ENCODE data around the gene NOP53. TPM values are rescaled to one million over a fixed set of nuclear protein-coding genes. Genes with fewer than 3 reads are reported as not detected.
"Not testable (repeated sequence)": the region's sequence is repeated elsewhere in the genome, so short reads cannot be mapped to it uniquely, and the experiment has no call there.

Gene NOP53
- total RNA-seq, 1 experiment from 2014 or later = 289 TPM

DNA sequence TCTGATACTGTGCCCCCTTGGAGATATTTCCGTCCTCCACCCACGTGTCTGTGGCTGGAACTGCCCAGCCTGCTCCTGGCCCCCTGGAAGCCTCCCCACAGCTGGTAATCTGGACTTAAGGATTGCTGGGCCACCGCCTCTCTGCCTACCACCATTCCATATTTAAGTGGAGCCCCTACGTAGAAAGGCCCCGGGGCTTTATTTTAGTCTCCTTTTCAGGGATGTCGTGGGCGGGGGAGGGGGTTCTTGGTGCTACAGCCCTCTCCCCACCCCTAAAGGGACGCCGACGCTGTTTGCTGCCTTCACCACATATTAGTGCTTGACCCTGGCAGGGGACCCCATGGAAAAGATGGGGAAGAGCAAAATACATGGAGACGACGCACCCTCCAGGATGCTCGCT, 2.7 kb upstream of the NOP53 start:
- ChIA-PET POLR2A (no interaction called here), CTCF (interaction anchor here (0.8 to 4.5 kb wide), 4 partner anchors 24 to 314 kb away, joined by 3 to 47 read pairs (median 3); partner anchors contain the start of gene EHD2)
- no peaks in the 10 kb centered on the region for H3K9me3 Mint-ChIP-seq
- ATAC-seq (no peak), DNase-seq (ENCODE audit: low spot score) (no peak)
- H3K4me3 Mint-ChIP-seq = peak overlapping the region; percentile 97
- no peak overlapping the region for H3K27ac Mint-ChIP-seq
- H3K36me3 Mint-ChIP-seq = peaks cover 9% of the 10 kb centered on the region
- H3K27me3 Mint-ChIP-seq (ENCODE audit: low read depth) = no peaks in the 10 kb centered on the region; the same call in 1 of the 2 replicates
- no peak for TF ChIP-seq HMGA2 (CRISPR knock-in tag; IDR thresholded peaks at IDR 0.05)
- TF ChIP-seq, protein P1, sequence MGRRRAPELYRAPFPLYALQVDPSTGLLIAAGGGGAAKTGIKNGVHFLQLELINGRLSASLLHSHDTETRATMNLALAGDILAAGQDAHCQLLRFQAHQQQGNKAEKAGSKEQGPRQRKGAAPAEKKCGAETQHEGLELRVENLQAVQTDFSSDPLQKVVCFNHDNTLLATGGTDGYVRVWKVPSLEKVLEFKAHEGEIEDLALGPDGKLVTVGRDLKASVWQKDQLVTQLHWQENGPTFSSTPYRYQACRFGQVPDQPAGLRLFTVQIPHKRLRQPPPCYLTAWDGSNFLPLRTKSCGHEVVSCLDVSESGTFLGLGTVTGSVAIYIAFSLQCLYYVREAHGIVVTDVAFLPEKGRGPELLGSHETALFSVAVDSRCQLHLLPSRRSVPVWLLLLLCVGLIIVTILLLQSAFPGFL (CRISPR knock-in tag; IDR thresholded peaks at IDR 0.05; ENCODE audit: borderline replicate concordance) = no peak
- no peak for TF ChIP-seq SP1 (CRISPR knock-in tag; conservative IDR thresholded peaks at IDR 0.05)
- no peak for TF ChIP-seq ZNF138 (CRISPR knock-in tag; conservative IDR thresholded peaks at IDR 0.05)
- no peak for TF ChIP-seq ELF4 (CRISPR knock-in tag; IDR thresholded peaks at IDR 0.05; ENCODE audit: low read depth)
- peaks cover 13% of the 10 kb centered on the region for H3K4me1 Mint-ChIP-seq

DNA sequence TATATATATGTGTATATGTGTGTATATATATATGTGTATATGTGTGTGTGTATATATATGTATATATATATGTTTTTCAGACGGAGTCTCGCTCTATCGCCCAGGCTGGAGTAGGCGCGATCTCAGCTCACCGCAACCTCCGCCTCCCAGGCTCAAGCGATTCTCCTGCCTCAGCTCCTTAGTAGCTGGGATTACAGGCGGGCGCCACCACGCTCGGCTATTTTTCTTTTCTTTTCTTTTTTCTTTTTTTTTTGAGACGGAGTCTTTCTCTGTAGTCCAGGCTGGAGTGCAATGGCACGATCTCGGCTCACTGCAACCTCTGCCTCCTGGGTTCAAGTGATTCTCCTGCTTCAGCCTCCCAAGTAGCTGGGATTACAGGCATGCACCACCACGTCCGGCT, 783 bp downstream of the NOP53 start:
- CTCF ChIA-PET = interaction anchor here (0.8 to 4.5 kb wide), 5 partner anchors 20 to 103 kb away, joined by 3 to 47 read pairs (median 12); partner anchors contain the start of gene EHD2
- peak overlapping the region; percentile 97 for H3K4me3 Mint-ChIP-seq
- not testable (repeated sequence) for H3K27me3 Mint-ChIP-seq (ENCODE audit: low read depth); ATAC-seq; DNase-seq (ENCODE audit: low spot score); H3K9me3 Mint-ChIP-seq; H3K27ac Mint-ChIP-seq
- peaks cover 30% of the 10 kb centered on the region for H3K36me3 Mint-ChIP-seq
- peaks cover 13% of the 10 kb centered on the region for H3K4me1 Mint-ChIP-seq
- POLR2A ChIA-PET = interaction anchor here (0.6 kb wide), 1 partner anchor 1863 kb away, joined by 3 read pairs; no protein-coding TSS in a partner anchor

DNA sequence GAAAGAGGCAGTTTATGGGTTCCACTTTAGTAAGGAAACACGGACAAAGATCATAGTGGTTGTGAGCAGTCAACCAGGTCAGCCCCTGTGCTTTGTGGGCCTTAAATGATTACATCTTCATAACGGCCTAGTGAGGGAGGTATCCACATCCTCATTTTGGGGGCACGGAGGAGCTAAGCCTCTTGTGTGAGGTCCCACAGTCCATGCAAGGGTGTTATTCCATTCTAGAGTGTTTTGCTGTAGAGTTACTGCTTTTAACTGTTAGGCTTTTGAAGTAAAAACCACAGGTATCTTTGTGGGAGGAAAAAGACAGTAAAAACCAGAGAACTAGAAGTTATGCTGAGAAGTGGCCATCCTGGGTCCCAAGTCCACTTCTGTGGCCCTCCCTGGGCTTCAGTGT, 4.0 kb downstream of the NOP53 start:
- no peak for ATAC-seq
- Mint-ChIP-seq H3K27me3 (ENCODE audit: low read depth) (no peaks in the 10 kb centered on the region; the same call in 1 of the 2 replicates), H3K27ac (no peak overlapping the region), H3K36me3 (peaks cover 56% of the 10 kb centered on the region), H3K4me3 (no peak overlapping the region), H3K9me3 (no peaks in the 10 kb centered on the region), H3K4me1 (peaks cover 5% of the 10 kb centered on the region)
- CTCF ChIA-PET = interaction anchor here (1.2 kb wide), 1 partner anchor 16 kb away, joined by 4 read pairs; no protein-coding TSS in a partner anchor
- TF ChIP-seq, protein P2, sequence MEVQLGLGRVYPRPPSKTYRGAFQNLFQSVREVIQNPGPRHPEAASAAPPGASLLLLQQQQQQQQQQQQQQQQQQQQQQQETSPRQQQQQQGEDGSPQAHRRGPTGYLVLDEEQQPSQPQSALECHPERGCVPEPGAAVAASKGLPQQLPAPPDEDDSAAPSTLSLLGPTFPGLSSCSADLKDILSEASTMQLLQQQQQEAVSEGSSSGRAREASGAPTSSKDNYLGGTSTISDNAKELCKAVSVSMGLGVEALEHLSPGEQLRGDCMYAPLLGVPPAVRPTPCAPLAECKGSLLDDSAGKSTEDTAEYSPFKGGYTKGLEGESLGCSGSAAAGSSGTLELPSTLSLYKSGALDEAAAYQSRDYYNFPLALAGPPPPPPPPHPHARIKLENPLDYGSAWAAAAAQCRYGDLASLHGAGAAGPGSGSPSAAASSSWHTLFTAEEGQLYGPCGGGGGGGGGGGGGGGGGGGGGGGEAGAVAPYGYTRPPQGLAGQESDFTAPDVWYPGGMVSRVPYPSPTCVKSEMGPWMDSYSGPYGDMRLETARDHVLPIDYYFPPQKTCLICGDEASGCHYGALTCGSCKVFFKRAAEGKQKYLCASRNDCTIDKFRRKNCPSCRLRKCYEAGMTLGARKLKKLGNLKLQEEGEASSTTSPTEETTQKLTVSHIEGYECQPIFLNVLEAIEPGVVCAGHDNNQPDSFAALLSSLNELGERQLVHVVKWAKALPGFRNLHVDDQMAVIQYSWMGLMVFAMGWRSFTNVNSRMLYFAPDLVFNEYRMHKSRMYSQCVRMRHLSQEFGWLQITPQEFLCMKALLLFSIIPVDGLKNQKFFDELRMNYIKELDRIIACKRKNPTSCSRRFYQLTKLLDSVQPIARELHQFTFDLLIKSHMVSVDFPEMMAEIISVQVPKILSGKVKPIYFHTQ (CRISPR knock-in tag; IDR thresholded peaks at IDR 0.05) = no peak
- DNase-seq (ENCODE audit: low spot score) = no peak
- POLR2A ChIA-PET = no interaction called here

DNA sequence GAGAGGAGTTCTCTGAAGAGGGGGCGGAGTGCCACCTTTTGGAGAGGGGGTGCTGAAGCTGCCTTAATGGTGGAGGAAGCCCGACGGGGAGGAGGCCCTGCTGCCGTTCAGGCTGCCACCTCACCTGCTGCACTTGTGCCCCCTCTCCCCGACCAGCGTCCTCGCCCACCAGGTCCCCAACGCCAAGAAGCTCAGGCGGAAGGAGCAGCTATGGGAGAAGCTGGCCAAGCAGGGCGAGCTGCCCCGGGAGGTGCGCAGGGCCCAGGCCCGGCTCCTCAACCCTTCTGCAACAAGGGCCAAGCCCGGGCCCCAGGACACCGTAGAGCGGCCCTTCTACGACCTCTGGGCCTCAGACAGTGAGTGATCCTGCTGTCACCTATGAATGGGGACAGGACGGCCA, 5.4 kb downstream of the NOP53 start:
- Mint-ChIP-seq H3K27ac (no peak overlapping the region), H3K27me3 (ENCODE audit: low read depth) (no peaks in the 10 kb centered on the region), H3K4me3 (no peak overlapping the region), H3K4me1 (peaks cover 5% of the 10 kb centered on the region), H3K9me3 (no peaks in the 10 kb centered on the region), H3K36me3 (peaks cover 56% of the 10 kb centered on the region)
- POLR2A ChIA-PET = no interaction called here
- CTCF ChIA-PET = interaction anchor here (0.9 kb wide), 1 partner anchor 38 kb away, joined by 3 read pairs; no protein-coding TSS in a partner anchor
- ATAC-seq (no peak), DNase-seq (ENCODE audit: low spot score) (no peak)
- TF ChIP-seq ZNF219 (CRISPR knock-in tag; IDR thresholded peaks at IDR 0.05; ENCODE audit: borderline replicate concordance) = no peak
- no peak for TF ChIP-seq PRRX2 (CRISPR knock-in tag; IDR thresholded peaks at IDR 0.05)
- TF ChIP-seq, protein P3, sequence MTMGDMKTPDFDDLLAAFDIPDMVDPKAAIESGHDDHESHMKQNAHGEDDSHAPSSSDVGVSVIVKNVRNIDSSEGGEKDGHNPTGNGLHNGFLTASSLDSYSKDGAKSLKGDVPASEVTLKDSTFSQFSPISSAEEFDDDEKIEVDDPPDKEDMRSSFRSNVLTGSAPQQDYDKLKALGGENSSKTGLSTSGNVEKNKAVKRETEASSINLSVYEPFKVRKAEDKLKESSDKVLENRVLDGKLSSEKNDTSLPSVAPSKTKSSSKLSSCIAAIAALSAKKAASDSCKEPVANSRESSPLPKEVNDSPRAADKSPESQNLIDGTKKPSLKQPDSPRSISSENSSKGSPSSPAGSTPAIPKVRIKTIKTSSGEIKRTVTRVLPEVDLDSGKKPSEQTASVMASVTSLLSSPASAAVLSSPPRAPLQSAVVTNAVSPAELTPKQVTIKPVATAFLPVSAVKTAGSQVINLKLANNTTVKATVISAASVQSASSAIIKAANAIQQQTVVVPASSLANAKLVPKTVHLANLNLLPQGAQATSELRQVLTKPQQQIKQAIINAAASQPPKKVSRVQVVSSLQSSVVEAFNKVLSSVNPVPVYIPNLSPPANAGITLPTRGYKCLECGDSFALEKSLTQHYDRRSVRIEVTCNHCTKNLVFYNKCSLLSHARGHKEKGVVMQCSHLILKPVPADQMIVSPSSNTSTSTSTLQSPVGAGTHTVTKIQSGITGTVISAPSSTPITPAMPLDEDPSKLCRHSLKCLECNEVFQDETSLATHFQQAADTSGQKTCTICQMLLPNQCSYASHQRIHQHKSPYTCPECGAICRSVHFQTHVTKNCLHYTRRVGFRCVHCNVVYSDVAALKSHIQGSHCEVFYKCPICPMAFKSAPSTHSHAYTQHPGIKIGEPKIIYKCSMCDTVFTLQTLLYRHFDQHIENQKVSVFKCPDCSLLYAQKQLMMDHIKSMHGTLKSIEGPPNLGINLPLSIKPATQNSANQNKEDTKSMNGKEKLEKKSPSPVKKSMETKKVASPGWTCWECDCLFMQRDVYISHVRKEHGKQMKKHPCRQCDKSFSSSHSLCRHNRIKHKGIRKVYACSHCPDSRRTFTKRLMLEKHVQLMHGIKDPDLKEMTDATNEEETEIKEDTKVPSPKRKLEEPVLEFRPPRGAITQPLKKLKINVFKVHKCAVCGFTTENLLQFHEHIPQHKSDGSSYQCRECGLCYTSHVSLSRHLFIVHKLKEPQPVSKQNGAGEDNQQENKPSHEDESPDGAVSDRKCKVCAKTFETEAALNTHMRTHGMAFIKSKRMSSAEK (CRISPR knock-in tag; IDR thresholded peaks at IDR 0.05; ENCODE audit: borderline replicate concordance) = no peak
- no peak for TF ChIP-seq OVOL2 (CRISPR knock-in tag; IDR thresholded peaks at IDR 0.05; ENCODE audit: borderline replicate concordance)
- TF ChIP-seq, protein P4, sequence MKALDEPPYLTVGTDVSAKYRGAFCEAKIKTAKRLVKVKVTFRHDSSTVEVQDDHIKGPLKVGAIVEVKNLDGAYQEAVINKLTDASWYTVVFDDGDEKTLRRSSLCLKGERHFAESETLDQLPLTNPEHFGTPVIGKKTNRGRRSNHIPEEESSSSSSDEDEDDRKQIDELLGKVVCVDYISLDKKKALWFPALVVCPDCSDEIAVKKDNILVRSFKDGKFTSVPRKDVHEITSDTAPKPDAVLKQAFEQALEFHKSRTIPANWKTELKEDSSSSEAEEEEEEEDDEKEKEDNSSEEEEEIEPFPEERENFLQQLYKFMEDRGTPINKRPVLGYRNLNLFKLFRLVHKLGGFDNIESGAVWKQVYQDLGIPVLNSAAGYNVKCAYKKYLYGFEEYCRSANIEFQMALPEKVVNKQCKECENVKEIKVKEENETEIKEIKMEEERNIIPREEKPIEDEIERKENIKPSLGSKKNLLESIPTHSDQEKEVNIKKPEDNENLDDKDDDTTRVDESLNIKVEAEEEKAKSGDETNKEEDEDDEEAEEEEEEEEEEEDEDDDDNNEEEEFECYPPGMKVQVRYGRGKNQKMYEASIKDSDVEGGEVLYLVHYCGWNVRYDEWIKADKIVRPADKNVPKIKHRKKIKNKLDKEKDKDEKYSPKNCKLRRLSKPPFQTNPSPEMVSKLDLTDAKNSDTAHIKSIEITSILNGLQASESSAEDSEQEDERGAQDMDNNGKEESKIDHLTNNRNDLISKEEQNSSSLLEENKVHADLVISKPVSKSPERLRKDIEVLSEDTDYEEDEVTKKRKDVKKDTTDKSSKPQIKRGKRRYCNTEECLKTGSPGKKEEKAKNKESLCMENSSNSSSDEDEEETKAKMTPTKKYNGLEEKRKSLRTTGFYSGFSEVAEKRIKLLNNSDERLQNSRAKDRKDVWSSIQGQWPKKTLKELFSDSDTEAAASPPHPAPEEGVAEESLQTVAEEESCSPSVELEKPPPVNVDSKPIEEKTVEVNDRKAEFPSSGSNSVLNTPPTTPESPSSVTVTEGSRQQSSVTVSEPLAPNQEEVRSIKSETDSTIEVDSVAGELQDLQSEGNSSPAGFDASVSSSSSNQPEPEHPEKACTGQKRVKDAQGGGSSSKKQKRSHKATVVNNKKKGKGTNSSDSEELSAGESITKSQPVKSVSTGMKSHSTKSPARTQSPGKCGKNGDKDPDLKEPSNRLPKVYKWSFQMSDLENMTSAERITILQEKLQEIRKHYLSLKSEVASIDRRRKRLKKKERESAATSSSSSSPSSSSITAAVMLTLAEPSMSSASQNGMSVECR (CRISPR knock-in tag; IDR thresholded peaks at IDR 0.05; ENCODE audit: borderline replicate concordance) = no peak
- no peak for TF ChIP-seq CBFB (CRISPR knock-in tag; IDR thresholded peaks at IDR 0.05; ENCODE audit: low read depth)
- TF ChIP-seq, protein P5, sequence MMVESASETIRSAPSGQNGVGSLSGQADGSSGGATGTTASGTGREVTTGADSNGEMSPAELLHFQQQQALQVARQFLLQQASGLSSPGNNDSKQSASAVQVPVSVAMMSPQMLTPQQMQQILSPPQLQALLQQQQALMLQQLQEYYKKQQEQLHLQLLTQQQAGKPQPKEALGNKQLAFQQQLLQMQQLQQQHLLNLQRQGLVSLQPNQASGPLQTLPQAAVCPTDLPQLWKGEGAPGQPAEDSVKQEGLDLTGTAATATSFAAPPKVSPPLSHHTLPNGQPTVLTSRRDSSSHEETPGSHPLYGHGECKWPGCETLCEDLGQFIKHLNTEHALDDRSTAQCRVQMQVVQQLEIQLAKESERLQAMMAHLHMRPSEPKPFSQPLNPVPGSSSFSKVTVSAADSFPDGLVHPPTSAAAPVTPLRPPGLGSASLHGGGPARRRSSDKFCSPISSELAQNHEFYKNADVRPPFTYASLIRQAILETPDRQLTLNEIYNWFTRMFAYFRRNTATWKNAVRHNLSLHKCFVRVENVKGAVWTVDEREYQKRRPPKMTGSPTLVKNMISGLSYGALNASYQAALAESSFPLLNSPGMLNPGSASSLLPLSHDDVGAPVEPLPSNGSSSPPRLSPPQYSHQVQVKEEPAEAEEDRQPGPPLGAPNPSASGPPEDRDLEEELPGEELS (CRISPR knock-in tag; IDR thresholded peaks at IDR 0.05) = no peak

All from WTC11 (cell line).